ENCODE data around the gene KRTAP2-1.

DNA sequence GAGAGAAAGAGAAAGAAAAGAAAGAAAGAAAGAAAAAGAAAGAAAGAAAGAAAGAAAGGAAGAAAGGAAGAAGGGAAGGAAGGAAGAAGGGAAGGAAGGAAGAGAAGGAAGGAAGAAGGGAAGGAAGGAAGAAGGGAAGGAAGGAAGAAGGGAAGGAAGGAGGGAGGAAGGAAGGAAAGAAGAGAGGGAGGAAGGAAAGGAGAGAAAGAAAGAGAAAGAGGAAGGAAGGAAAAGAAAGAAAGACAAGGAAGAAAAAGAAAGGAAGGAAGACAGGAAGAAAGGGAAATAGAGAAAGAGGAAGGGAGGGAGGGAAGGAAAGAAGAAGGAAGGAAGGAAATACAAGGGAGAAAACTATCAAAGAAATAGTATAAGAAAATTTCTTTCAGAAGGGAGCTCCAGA, 29.7 kb upstream of the KRTAP2-1 start:
- TF ChIP-seq, protein P1, sequence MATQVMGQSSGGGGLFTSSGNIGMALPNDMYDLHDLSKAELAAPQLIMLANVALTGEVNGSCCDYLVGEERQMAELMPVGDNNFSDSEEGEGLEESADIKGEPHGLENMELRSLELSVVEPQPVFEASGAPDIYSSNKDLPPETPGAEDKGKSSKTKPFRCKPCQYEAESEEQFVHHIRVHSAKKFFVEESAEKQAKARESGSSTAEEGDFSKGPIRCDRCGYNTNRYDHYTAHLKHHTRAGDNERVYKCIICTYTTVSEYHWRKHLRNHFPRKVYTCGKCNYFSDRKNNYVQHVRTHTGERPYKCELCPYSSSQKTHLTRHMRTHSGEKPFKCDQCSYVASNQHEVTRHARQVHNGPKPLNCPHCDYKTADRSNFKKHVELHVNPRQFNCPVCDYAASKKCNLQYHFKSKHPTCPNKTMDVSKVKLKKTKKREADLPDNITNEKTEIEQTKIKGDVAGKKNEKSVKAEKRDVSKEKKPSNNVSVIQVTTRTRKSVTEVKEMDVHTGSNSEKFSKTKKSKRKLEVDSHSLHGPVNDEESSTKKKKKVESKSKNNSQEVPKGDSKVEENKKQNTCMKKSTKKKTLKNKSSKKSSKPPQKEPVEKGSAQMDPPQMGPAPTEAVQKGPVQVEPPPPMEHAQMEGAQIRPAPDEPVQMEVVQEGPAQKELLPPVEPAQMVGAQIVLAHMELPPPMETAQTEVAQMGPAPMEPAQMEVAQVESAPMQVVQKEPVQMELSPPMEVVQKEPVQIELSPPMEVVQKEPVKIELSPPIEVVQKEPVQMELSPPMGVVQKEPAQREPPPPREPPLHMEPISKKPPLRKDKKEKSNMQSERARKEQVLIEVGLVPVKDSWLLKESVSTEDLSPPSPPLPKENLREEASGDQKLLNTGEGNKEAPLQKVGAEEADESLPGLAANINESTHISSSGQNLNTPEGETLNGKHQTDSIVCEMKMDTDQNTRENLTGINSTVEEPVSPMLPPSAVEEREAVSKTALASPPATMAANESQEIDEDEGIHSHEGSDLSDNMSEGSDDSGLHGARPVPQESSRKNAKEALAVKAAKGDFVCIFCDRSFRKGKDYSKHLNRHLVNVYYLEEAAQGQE (IDR thresholded peaks at IDR 0.05; ENCODE audit: low read depth), result no peak
- TF ChIP-seq, protein P2, sequence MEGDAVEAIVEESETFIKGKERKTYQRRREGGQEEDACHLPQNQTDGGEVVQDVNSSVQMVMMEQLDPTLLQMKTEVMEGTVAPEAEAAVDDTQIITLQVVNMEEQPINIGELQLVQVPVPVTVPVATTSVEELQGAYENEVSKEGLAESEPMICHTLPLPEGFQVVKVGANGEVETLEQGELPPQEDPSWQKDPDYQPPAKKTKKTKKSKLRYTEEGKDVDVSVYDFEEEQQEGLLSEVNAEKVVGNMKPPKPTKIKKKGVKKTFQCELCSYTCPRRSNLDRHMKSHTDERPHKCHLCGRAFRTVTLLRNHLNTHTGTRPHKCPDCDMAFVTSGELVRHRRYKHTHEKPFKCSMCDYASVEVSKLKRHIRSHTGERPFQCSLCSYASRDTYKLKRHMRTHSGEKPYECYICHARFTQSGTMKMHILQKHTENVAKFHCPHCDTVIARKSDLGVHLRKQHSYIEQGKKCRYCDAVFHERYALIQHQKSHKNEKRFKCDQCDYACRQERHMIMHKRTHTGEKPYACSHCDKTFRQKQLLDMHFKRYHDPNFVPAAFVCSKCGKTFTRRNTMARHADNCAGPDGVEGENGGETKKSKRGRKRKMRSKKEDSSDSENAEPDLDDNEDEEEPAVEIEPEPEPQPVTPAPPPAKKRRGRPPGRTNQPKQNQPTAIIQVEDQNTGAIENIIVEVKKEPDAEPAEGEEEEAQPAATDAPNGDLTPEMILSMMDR (IDR thresholded peaks at IDR 0.05 in 2 of 3, conservative IDR thresholded peaks at IDR 0.05 in 1 of 3; ENCODE audit: borderline replicate concordance in 1 of 3, insufficient read depth in 1 of 3, low read depth in 2 of 3, low read length in 2 of 3), result no peak
- TF ChIP-seq CEBPB (IDR thresholded peaks at IDR 0.05; ENCODE audit: low read depth), result no peak

Data from HCT116 (cell line).